K562 (cell line): ENCODE measurements around the gene GDAP2. TPM values are rescaled to one million over a fixed set of nuclear protein-coding genes. Genes with fewer than 3 reads are reported as not detected.

Experiments used
- ATAC-seq: fragments of 200-7000 bp; cut with Tn5 transposase; 3 replicates; pipeline ENCODE4 v1.9.1; 2020; ENCODE audit warnings: moderate library complexity
- BruUV-seq: library from RNA; stranded (reverse); fragments of 400-500 nt; replicated peaks from 2 replicates; lab custom pipeline; 2021; lab: Mats Ljungman, UMichigan
- CTCF ChIA-PET: fragments of 300-600 bp; formaldehyde crosslinking; extraction: SDS; loops from one replicate; lab custom pipeline; 2021; ENCODE audit warnings: low intra/inter-chr PET ratio; lab: Yijun Ruan, JAX
- POLR2A ChIA-PET: fragments of 300-600, 350-650 bp; sonication (Branson Sonifier 250); formaldehyde crosslinking; extraction: SDS; loops from one replicate; lab custom pipeline; 2021; ENCODE audit warnings: antibody characterized with exemption, inconsistent platforms; lab: Yijun Ruan, JAX
- DNase-seq, 4 experiments: peaks; one replicate each; pipeline versions ENCODE4 v3.0.0 to v3.0.0-alpha.2; 2011 to 2018; ENCODE audit warnings: low spot score in 3 of 4, mixed read lengths in 3 of 4; ENCODE audit errors: extremely low read depth in 1 of 4
- FAIRE-seq: peaks from 2 replicates; lab custom pipeline; 2011; peaks lifted over from hg19 to GRCh38; lab: Jason Lieb, UNC
- H2AFZ ChIP-seq: 2 replicates; pipeline ENCODE4 v1.6.0; 2011; ENCODE audit warnings: low read depth, low read length, control low read depth, inconsistent platforms
- H3K27ac ChIP-seq: fragments of 200-600 bp; 3 replicates; pipeline ENCODE4 v1.8.0; 2011; ENCODE audit warnings: low read depth, mild to moderate bottlenecking, control low read depth, inconsistent platforms, low read length, moderate library complexity, mixed read lengths; ENCODE audit errors: extremely low read depth
- H3K27me3 ChIP-seq, 2 experiments: fragments of 300-600 bp in 1 of 2; 2 replicates in 1 of 2; 3 replicates in 1 of 2; pipeline versions ENCODE4 v1.6.0 to v1.8.0; 2011; ENCODE audit warnings: inconsistent platforms in 2 of 2, low read length in 2 of 2, mild to moderate bottlenecking in 1 of 2, mixed read lengths in 1 of 2, moderate library complexity in 1 of 2; ENCODE audit not compliant: control insufficient read depth in 2 of 2, insufficient read depth in 2 of 2
- H3K36me3 ChIP-seq: fragments of 300-600 bp; 3 replicates; pipeline ENCODE4 v1.8.0; 2011; ENCODE audit warnings: mild to moderate bottlenecking, low read length, inconsistent platforms; ENCODE audit not compliant: control insufficient read depth, insufficient read depth
- H3K4me1 ChIP-seq, 2 experiments: fragments of 200-600 bp in 1 of 2; replicated peaks in 1 of 2; 2 replicates in 1 of 2; 3 replicates in 1 of 2; pipeline versions ENCODE4 v1.5.1 to v1.8.0; 2011; ENCODE audit warnings: inconsistent platforms in 2 of 2, low read length in 2 of 2, mild to moderate bottlenecking in 1 of 2, mixed read lengths in 1 of 2, moderate library complexity in 1 of 2; ENCODE audit not compliant: control insufficient read depth in 2 of 2, insufficient read depth in 2 of 2
- H3K4me2 ChIP-seq: 2 replicates; pipeline ENCODE4 v1.6.1; 2011; ENCODE audit warnings: low read length, control low read depth, inconsistent platforms, mixed read lengths; ENCODE audit not compliant: insufficient read depth
- H3K4me3 ChIP-seq: fragments of 200-600 bp; sonication (generic), shearing (Covaris generic); 2 replicates; pipeline ENCODE4 v1.5.1; 2016; ENCODE audit warnings: control low read depth, inconsistent platforms
- H3K79me2 ChIP-seq: fragments of 200-600 bp; 3 replicates; pipeline ENCODE4 v1.8.0; 2011; ENCODE audit warnings: low read length, inconsistent platforms; ENCODE audit not compliant: control insufficient read depth, insufficient read depth
- H3K9ac ChIP-seq, 2 experiments: 2 replicates each; pipeline versions ENCODE4 v1.6.0 to v1.6.1; 2011; ENCODE audit warnings: low read depth in 2 of 2, low read length in 2 of 2, control low read depth in 1 of 2, inconsistent platforms in 1 of 2, mild to moderate bottlenecking in 1 of 2, mixed read lengths in 1 of 2; ENCODE audit not compliant: insufficient read depth in 1 of 2
- H3K9me1 ChIP-seq: one replicate; pipeline ENCODE4 v1.6.0; 2011; ENCODE audit warnings: inconsistent platforms, mild to moderate bottlenecking, low read length, moderate library complexity; ENCODE audit not compliant: control insufficient read depth, insufficient read depth
- H3K9me3 ChIP-seq: replicated peaks from 2 replicates; pipeline ENCODE4 v1.5.1; 2011; ENCODE audit warnings: low read depth, low read length, inconsistent platforms; ENCODE audit not compliant: control insufficient read depth, insufficient read depth
- H4K20me1 ChIP-seq: replicated peaks from 2 replicates; pipeline ENCODE4 v1.6.1; 2011; ENCODE audit warnings: low read length, inconsistent platforms, mixed read lengths; ENCODE audit not compliant: control insufficient read depth, insufficient read depth
- ATF3 ChIP-seq, 2 experiments: fragments of 450-650 bp in 1 of 2; sonication (generic) in 1 of 2; formaldehyde crosslinking in 1 of 2; IDR thresholded peaks in 1 of 2; conservative IDR thresholded peaks in 1 of 2; 2 replicates each; pipeline versions ENCODE4 v1.6.1 to v1.8.1; 2016 to 2023; ENCODE audit warnings: mild to moderate bottlenecking in 2 of 2, moderate library complexity in 2 of 2, inconsistent platforms in 1 of 2, missing genetic modification reagents in 1 of 2
- CHD4 ChIP-seq: fragments of 200-600 bp; sonication (generic); IDR thresholded peaks from 3 replicates; pipeline ENCODE4 v1.6.1; 2012; ENCODE audit warnings: low read depth, mild to moderate bottlenecking, mixed read lengths, low read length, inconsistent platforms; ENCODE audit not compliant: insufficient read depth, insufficient replicate concordance, poor library complexity, severe bottlenecking
- CREB3 ChIP-seq: fragments of 450-650 bp; conservative IDR thresholded peaks from 2 replicates; pipeline ENCODE4 v1.6.1; 2016; ENCODE audit warnings: missing genetic modification characterization, low read depth, mild to moderate bottlenecking, missing compliant biosample characterization, moderate library complexity
- DDX20 ChIP-seq: fragments of 450-650 bp; IDR thresholded peaks from 2 replicates; pipeline ENCODE4 v1.6.1; 2016; ENCODE audit warnings: missing genetic modification characterization, low read depth, mild to moderate bottlenecking, missing compliant biosample characterization, moderate library complexity
- EHMT2 ChIP-seq: fragments of 450-650 bp; IDR thresholded peaks from 2 replicates; pipeline ENCODE4 v1.6.1; 2018; ENCODE audit warnings: antibody characterized with exemption
- HIVEP1 ChIP-seq: fragments of 250-450 bp; sonication (Bioruptor Pico); IDR thresholded peaks from 2 replicates; pipeline ENCODE4 v1.4.0; 2020; ENCODE audit warnings: mild to moderate bottlenecking
- KDM1A ChIP-seq, 2 experiments: fragments of 450-650 bp; IDR thresholded peaks; 2 replicates each; pipeline ENCODE4 v1.6.1; 2016; ENCODE audit warnings: mild to moderate bottlenecking in 2 of 2
- MAZ ChIP-seq, 2 experiments: fragments of 450-650 bp in 1 of 2; sonication (generic) in 1 of 2; formaldehyde crosslinking; IDR thresholded peaks in 1 of 2; conservative IDR thresholded peaks in 1 of 2; 2 replicates each; pipeline versions ENCODE4 v1.4.0 to v1.5.0; 2020; ENCODE audit warnings: mild to moderate bottlenecking in 1 of 2, missing genetic modification reagents in 1 of 2
- PTRF ChIP-seq: fragments of 450-650 bp; IDR thresholded peaks from 2 replicates; pipeline ENCODE4 v1.6.1; 2016; ENCODE audit warnings: mild to moderate bottlenecking, missing genetic modification characterization, missing compliant biosample characterization
- TCF3 ChIP-seq: sonication (generic); formaldehyde crosslinking; IDR thresholded peaks from 2 replicates; pipeline ENCODE4 v1.4.0; 2020; ENCODE audit warnings: mild to moderate bottlenecking, missing genetic modification reagents
- ZNF253 ChIP-seq: fragments of 250-450 bp; sonication (Bioruptor Pico); conservative IDR thresholded peaks from 2 replicates; pipeline ENCODE4 v1.6.1; 2021; ENCODE audit warnings: mild to moderate bottlenecking
- ZNF766 ChIP-seq: fragments of 200-800 bp; sonication (Bioruptor generic); conservative IDR thresholded peaks from 2 replicates; pipeline ENCODE4 v1.6.1; 2016; ENCODE audit warnings: missing genetic modification characterization, missing compliant biosample characterization
- ZSCAN29 ChIP-seq: fragments of 450-650 bp; IDR thresholded peaks from 2 replicates; pipeline ENCODE4 v1.6.1; 2017
- WGBS: fragments of 100-300 bp; shearing (Covaris generic); methylation state at CpG from one replicate; pipeline ENCODE4 v1.1.6; 2016; ENCODE audit warnings: low coverage, mixed read lengths; ENCODE audit not compliant: insufficient coverage; ENCODE audit errors: missing lambda C conversion rate; 5-methylcytosine and 5-hydroxymethylcytosine counted together
- in situ Hi-C: fragments of 300-500 bp; cut with MboI; formaldehyde crosslinking; loops from 4 replicates; pipeline ENCODE4 v1.15.0; 2018; ENCODE audit warnings: inconsistent platforms, mixed read lengths
- intact Hi-C: fragments of 100-400 bp; cut with micrococcal nuclease; formaldehyde crosslinking; loops from 2 replicates; pipeline ENCODE4 v1.14.2; 2022
- polyA plus RNA-seq, 8 experiments: library from polyadenylated mRNA; depleted of rRNA in 4 of 8; stranded (reverse) in 5 of 8; unstranded in 3 of 8; fragments of >200 nt; fragmentation: Nextera tagmentation in 2 of 8; fragmentation: Illumina TruSeq in 1 of 8; extraction: Ambion mirVana in 2 of 8; extraction: Trizol in 1 of 8; gene quantifications; 2 replicates each; pipeline versions ENCODE4 v1.2.1 to v1.2.3, GENCODE V29; 2011 to 2014; ENCODE audit warnings: inconsistent platforms in 1 of 8, missing spikeins in 1 of 8
- total RNA-seq, 7 experiments: library from RNA; depleted of rRNA in 6 of 7; stranded (reverse); fragments of >200 nt in 6 of 7; fragmentation: Illumina TruSeq in 2 of 7; extraction: Trizol in 2 of 7; gene quantifications; 2 replicates each; pipeline versions ENCODE4 v1.2.1 to v1.2.3, GENCODE V29; 2011 to 2021; ENCODE audit warnings: low replicate concordance in 1 of 7

GDAP2 gene
- total and polyA plus RNA-seq, 9 of the 15 experiments (the other 6 are each of a cell fraction or from before 2014, with no cell fraction given), result 4.1 to 23.1 (median 13.2) TPM

- DNase-seq (no peak), ATAC-seq (no peak), FAIRE-seq (no peak)
- TF ChIP-seq MAZ (CRISPR knock-in tag; conservative IDR thresholded peaks at IDR 0.05 in 1 of 2, IDR thresholded peaks at IDR 0.05 in 1 of 2), result no peak
- TF ChIP-seq HIVEP1 (CRISPR knock-in tag), result no peak
- TF ChIP-seq ZNF253, result no peak
- no peak for TF ChIP-seq ZSCAN29
- no peak for TF ChIP-seq EHMT2
- BruUV-seq, result no TSS peak
- Histone ChIP-seq H3K36me3 (peaks cover 60% of the 10 kb centered on the region), H3K9me1 (no peaks in the 10 kb centered on the region), H3K4me3 (no peak overlapping the region), H3K79me2 (peaks cover 64% of the 10 kb centered on the region), H4K20me1 (peaks cover 4% of the 10 kb centered on the region; the same call in 1 of the 2 replicates), H3K9ac (no peak overlapping the region), H3K9me3 (no peaks in the 10 kb centered on the region), H3K27me3 (no peaks in the 10 kb centered on the region), H3K4me1 (peaks cover 7 to 8% of the 10 kb centered on the region in 2 experiments; a peak in 2 of 5 replicates), H3K4me2 (no peak overlapping the region), H3K27ac (no peak overlapping the region), H2AFZ (no peak overlapping the region)
- WGBS, result 92% methylated on average over 4 of the region's 4 CpGs
- intact Hi-C loops (no loop called here), in situ Hi-C loops (no loop called here)
- POLR2A ChIA-PET, result interaction anchor here (0.6 to 1.3 kb wide), 3 partner anchors 10 to 540 kb away, joined by 3 to 6 read pairs (median 4); no protein-coding TSS in a partner anchor
- CTCF ChIA-PET, result no interaction called here
Measured at GRCh38 chr1:117932576-117932975, 3.2 kb upstream of the GDAP2 start.

- in situ Hi-C loops (no loop called here), intact Hi-C loops (no loop called here)
- POLR2A ChIA-PET, result interaction anchor here (0.7 to 4.4 kb wide), 8 partner anchors 12 to 1211 kb away, joined by 3 to 30 read pairs (median 4); no protein-coding TSS in a partner anchor
- Histone ChIP-seq H3K27me3 (no peaks in the 10 kb centered on the region), H3K4me1 (peaks cover 7 to 8% of the 10 kb centered on the region in 2 experiments; a peak in 2 of 5 replicates), H3K79me2 (peaks cover 80% of the 10 kb centered on the region), H3K4me2 (peak overlapping the region; percentile 100), H3K9ac (peak overlapping the region; percentile 86 to 96), H3K27ac (peak overlapping the region; percentile 20; the same call in 2 of the 3 replicates), H3K4me3 (peak overlapping the region; percentile 78), H4K20me1 (peaks cover 4% of the 10 kb centered on the region; the same call in 1 of the 2 replicates), H3K9me1 (no peaks in the 10 kb centered on the region), H2AFZ (peak overlapping the region; percentile 94), H3K9me3 (no peaks in the 10 kb centered on the region), H3K36me3 (peaks cover 40% of the 10 kb centered on the region)
- TF ChIP-seq DDX20 (tag), result 0 out of 2 replicates have a peak, but pooled peaks have one; percentile 48
- TF ChIP-seq KDM1A (IDR thresholded peaks at IDR 0.05), result peak; percentile 48 to 70; a peak in 3 of 4 replicates
- TF ChIP-seq PTRF (tag), result peak; percentile 45; the same call in 1 of the 2 replicates
- 0 out of 2 replicates have a peak, but pooled peaks have one; percentile 20 for TF ChIP-seq TCF3
- no peak for TF ChIP-seq ATF3 (IDR thresholded peaks at IDR 0.05)
- no peak for TF ChIP-seq ATF3 (CRISPR knock-in tag; conservative IDR thresholded peaks at IDR 0.05)
- 0 out of 2 replicates have a peak, but pooled peaks have one; percentile 43 for TF ChIP-seq CREB3 (tag)
- no peak for TF ChIP-seq ZNF766 (CRISPR knock-in tag)
- TF ChIP-seq CHD4, result no peak
- 0% methylated on average over 6 of the region's 6 CpGs for WGBS
- peak in 1 of 4 experiments; percentile 16 for DNase-seq
- peak; percentile 40 for FAIRE-seq
- ATAC-seq, result no peak
- CTCF ChIA-PET, result no interaction called here
- BruUV-seq, result no TSS peak
Measured at GRCh38 chr1:117930484-117930883, 1.1 kb upstream of the GDAP2 start.
